Sigmoid colon (tissue), 7 donors: ENCODE measurements around the gene OR14A16. TPM values are rescaled to one million over a fixed set of nuclear protein-coding genes. Genes with fewer than 3 reads are reported as not detected.

ENCODE experiments used
- DNase-seq: peaks from one replicate; pipeline ENCODE4 v3.0.0-alpha.2; 2019
- H3K27ac ChIP-seq, 4 donors: fragments of 200-600 bp; sonication (generic); one replicate each; pipeline ENCODE4 v1.5.1; 2016 to 2019; ENCODE audit warnings: mild to moderate bottlenecking in 1 of 4
- H3K27me3 ChIP-seq, 3 donors: fragments of 200-600 bp; sonication (generic); one replicate each; pipeline ENCODE4 v1.5.1; 2019; ENCODE audit warnings: mild to moderate bottlenecking in 1 of 3
- H3K36me3 ChIP-seq, 4 donors: fragments of 200-600 bp; sonication (generic); one replicate each; pipeline ENCODE4 v1.5.1; 2016 to 2019
- H3K4me1 ChIP-seq, 4 donors: fragments of 200-600 bp; sonication (generic); one replicate each; pipeline ENCODE4 v1.5.1; 2017 to 2019
- H3K4me3 ChIP-seq, 4 donors: fragments of 200-600 bp; sonication (generic); one replicate each; pipeline ENCODE4 v1.5.1; 2017 to 2019; ENCODE audit warnings: mild to moderate bottlenecking in 2 of 4, moderate library complexity in 1 of 4
- H3K9me3 ChIP-seq, 4 donors: fragments of 200-600 bp in 3 of 4; sonication (generic) in 3 of 4; one replicate each; pipeline versions ENCODE4 v1.5.1 to v1.6.1; 2013 to 2019
- EP300 ChIP-seq, 4 donors: sonication (generic); formaldehyde crosslinking; IDR thresholded peaks; one replicate each; pipeline ENCODE4 v1.6.1; 2017; ENCODE audit warnings: antibody characterized with exemption in 4 of 4
- POLR2A ChIP-seq, 2 donors: fragments of 450-650 bp; IDR thresholded peaks; one replicate each; pipeline ENCODE4 v1.6.1; 2016; ENCODE audit warnings: antibody characterized with exemption in 2 of 2, mild to moderate bottlenecking in 2 of 2, moderate library complexity in 2 of 2
- POLR2AphosphoS5 ChIP-seq, 4 donors: sonication (generic); formaldehyde crosslinking; IDR thresholded peaks; one replicate each; pipeline ENCODE4 v1.6.1; 2017; ENCODE audit warnings: antibody characterized with exemption in 4 of 4
- WGBS, 2 donors: extraction: QIAGEN DNeasy Blood & Tissue Kit; methylation state at CpG; one replicate each; pipeline ENCODE4 v1.1.7; 2013; 5-methylcytosine and 5-hydroxymethylcytosine counted together
- intact Hi-C: fragments of 100-400 bp; cut with DNase I; formaldehyde crosslinking; loops from one replicate; pipeline ENCODE4 v1.15.1; 2023
- polyA plus RNA-seq, 3 donors: library from polyadenylated mRNA; stranded (reverse); fragments of 200-250 nt; gene quantifications; one replicate each; pipeline ENCODE4 v1.2.3, GENCODE V29; 2013
- total RNA-seq, 4 donors: library from RNA; depleted of rRNA; stranded (reverse); fragments of >200 nt; gene quantifications; one replicate each; pipeline ENCODE4 v1.1.0, GENCODE V29; 2016
- TF ChIP-seq, protein P1 (sequence below), 4 experiments: fragments of 450-650 bp in 3 of 4; fragments of 200-600 bp in 1 of 4; IDR thresholded peaks; one replicate each; pipeline ENCODE4 v1.5.1; 2016 to 2019; ENCODE audit warnings: antibody characterized with exemption in 4 of 4, mild to moderate bottlenecking in 3 of 4, moderate library complexity in 2 of 4
- donor health status: healthy with polysubstance abuse.
- donor health status: Bipolar disorder and iron deficiency.
- donor health status: healthy.

The OR14A16 gene, protein sequence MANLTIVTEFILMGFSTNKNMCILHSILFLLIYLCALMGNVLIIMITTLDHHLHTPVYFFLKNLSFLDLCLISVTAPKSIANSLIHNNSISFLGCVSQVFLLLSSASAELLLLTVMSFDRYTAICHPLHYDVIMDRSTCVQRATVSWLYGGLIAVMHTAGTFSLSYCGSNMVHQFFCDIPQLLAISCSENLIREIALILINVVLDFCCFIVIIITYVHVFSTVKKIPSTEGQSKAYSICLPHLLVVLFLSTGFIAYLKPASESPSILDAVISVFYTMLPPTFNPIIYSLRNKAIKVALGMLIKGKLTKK
- total RNA-seq (not detected), polyA plus RNA-seq (not detected)

DNA sequence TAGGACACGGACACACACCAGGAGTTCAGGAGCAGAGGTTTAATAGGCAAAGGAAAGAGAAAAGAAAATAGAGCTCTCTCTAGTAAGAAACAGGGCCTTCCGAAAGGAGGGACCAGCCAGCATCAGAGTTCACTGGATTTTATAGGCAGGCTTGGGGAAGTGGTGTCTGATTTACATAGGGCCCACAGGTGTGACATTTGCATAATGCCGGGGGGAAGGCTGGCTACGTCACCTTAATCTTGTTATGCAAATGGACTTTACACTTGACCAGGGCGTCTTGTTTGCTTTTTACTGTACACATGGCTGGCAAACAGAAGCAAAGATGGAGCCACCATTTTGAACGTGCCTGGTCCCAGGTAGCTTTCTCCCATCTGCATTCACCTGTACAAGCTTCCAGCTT is at the start of gene OR14A16:
OR14A16 (minus strand) TSS at position 97 of the 400 bp plus-strand sequence. CDS start 8,390 bp downstream, outside the sequence.
- DNase-seq: no peak
- Histone ChIP-seq H3K27me3 (no peaks in the 10 kb centered on the region), H3K36me3 (no peaks in the 10 kb centered on the region), H3K4me3 (no peak within 1 kb of the TSS), H3K9me3 (no peaks in the 10 kb centered on the region), H3K4me1 (no peaks in the 10 kb centered on the region), H3K27ac (no peak within 1 kb of the TSS)
- TF ChIP-seq, protein P1, sequence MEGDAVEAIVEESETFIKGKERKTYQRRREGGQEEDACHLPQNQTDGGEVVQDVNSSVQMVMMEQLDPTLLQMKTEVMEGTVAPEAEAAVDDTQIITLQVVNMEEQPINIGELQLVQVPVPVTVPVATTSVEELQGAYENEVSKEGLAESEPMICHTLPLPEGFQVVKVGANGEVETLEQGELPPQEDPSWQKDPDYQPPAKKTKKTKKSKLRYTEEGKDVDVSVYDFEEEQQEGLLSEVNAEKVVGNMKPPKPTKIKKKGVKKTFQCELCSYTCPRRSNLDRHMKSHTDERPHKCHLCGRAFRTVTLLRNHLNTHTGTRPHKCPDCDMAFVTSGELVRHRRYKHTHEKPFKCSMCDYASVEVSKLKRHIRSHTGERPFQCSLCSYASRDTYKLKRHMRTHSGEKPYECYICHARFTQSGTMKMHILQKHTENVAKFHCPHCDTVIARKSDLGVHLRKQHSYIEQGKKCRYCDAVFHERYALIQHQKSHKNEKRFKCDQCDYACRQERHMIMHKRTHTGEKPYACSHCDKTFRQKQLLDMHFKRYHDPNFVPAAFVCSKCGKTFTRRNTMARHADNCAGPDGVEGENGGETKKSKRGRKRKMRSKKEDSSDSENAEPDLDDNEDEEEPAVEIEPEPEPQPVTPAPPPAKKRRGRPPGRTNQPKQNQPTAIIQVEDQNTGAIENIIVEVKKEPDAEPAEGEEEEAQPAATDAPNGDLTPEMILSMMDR (IDR thresholded peaks at IDR 0.05): no peak
- TF ChIP-seq EP300 (IDR thresholded peaks at IDR 0.05) (no peak), POLR2AphosphoS5 (IDR thresholded peaks at IDR 0.05) (no peak), POLR2A (IDR thresholded peaks at IDR 0.05) (no peak)
- intact Hi-C loops: no loop called here
- WGBS, 2 donors: 39 to 54% methylated on average over 6 of the region's 6 CpGs

- TF ChIP-seq, protein P1 (IDR thresholded peaks at IDR 0.05): no peak
- no peak for TF ChIP-seq POLR2AphosphoS5 (IDR thresholded peaks at IDR 0.05)
- no peak for TF ChIP-seq EP300 (IDR thresholded peaks at IDR 0.05)
- no peak for TF ChIP-seq POLR2A (IDR thresholded peaks at IDR 0.05)
- WGBS, 2 donors: 77 to 86% methylated on average over 6 of the region's 6 CpGs
- Histone ChIP-seq H3K9me3 (peaks cover 0 to 2% (median 0%) of the 10 kb centered on the region in 4 donors), H3K4me1 (no peaks in the 10 kb centered on the region), H3K27me3 (no peaks in the 10 kb centered on the region), H3K4me3 (no peak overlapping the region), H3K27ac (no peak overlapping the region), H3K36me3 (peaks cover 0 to 5% (median 0%) of the 10 kb centered on the region in 4 donors)
- no peak for DNase-seq
- intact Hi-C loops: no loop called here
These were observed 41.5 kb upstream of the OR14A16 start for GRCh38 chr1:247865416-247865815.

GRCh38 chr1:247864644-247865043 is 40.7 kb upstream of the OR14A16 start:
- Histone ChIP-seq H3K4me1 (no peaks in the 10 kb centered on the region), H3K4me3 (no peak overlapping the region), H3K27ac (no peak overlapping the region), H3K9me3 (no peaks in the 10 kb centered on the region), H3K27me3 (no peaks in the 10 kb centered on the region), H3K36me3 (peaks cover 0 to 5% (median 0%) of the 10 kb centered on the region in 4 donors)
- no peak for DNase-seq
- WGBS, 2 donors: 91% methylated on average over 17 of the region's 17 CpGs
- intact Hi-C loops: no loop called here
- TF ChIP-seq, protein P1 (IDR thresholded peaks at IDR 0.05): no peak
- TF ChIP-seq POLR2A (IDR thresholded peaks at IDR 0.05): no peak
- no peak for TF ChIP-seq EP300 (IDR thresholded peaks at IDR 0.05)
- no peak for TF ChIP-seq POLR2AphosphoS5 (IDR thresholded peaks at IDR 0.05)

- peaks cover 0 to 5% (median under 1%) of the 10 kb centered on the region in 4 donors for H3K4me1 ChIP-seq
- TF ChIP-seq POLR2A (IDR thresholded peaks at IDR 0.05): no peak
- TF ChIP-seq EP300 (IDR thresholded peaks at IDR 0.05): no peak
- no peak for TF ChIP-seq POLR2AphosphoS5 (IDR thresholded peaks at IDR 0.05)
- TF ChIP-seq, protein P1 (IDR thresholded peaks at IDR 0.05): no peak
- H3K36me3 ChIP-seq: no peaks in the 10 kb centered on the region
- intact Hi-C loops: no loop called here
- no peak overlapping the region for H3K27ac ChIP-seq
- 80 to 87% methylated on average over 4 of the region's 4 CpGs for WGBS, 2 donors
- H3K9me3 ChIP-seq: no peaks in the 10 kb centered on the region
- no peak overlapping the region for H3K4me3 ChIP-seq
- DNase-seq: no peak
- H3K27me3 ChIP-seq: peaks cover 0 to 15% (median 3%) of the 10 kb centered on the region in 3 donors
These were observed 38.8 kb upstream of the OR14A16 start for GRCh38 chr1:247862756-247863155.
